Fibroblast of lung (primary cell): ENCODE results near the gene CORO1C.

Experiments
- CTCF ChIP-seq, 2 donors: IDR thresholded peaks in 1 of 2; conservative IDR thresholded peaks in 1 of 2; 1 replicate in 1 of 2; 2 replicates in 1 of 2; pipeline ENCODE4 v1.5.1; 2011 to 2012; ENCODE audit warnings: low read length in 2 of 2, control low read depth in 1 of 2, inconsistent platforms in 1 of 2, low read depth in 1 of 2, mild to moderate bottlenecking in 1 of 2
- EZH2 ChIP-seq: IDR thresholded peaks from 2 replicates; pipeline ENCODE4 v1.5.1; 2012; ENCODE audit warnings: low read length, control low read depth, mild to moderate bottlenecking; ENCODE audit errors: missing control alignments

- TF ChIP-seq CTCF (conservative IDR thresholded peaks at IDR 0.05 in 1 of 2, IDR thresholded peaks at IDR 0.05 in 1 of 2; ENCODE audit: low read depth in 1 of 2, low read length in 2 of 2) (no peak), EZH2 (no peak)
These were observed 114.1 kb downstream of the CORO1C start for GRCh38 chr12:108616941-108617858.
